PFSK-1 (cell line): ENCODE data around the gene VPS37C.

ENCODE experiments used
- FOXP2 ChIP-seq: optimal IDR thresholded peaks from 2 replicates; pipeline ENCODE3; 2011; ENCODE audit warnings: borderline replicate concordance, control low read depth, inconsistent platforms; ENCODE audit not compliant: insufficient read depth; ENCODE audit errors: extremely low read length, extremely low read depth
- POLR2AphosphoS5 ChIP-seq: IDR thresholded peaks from 2 replicates; pipeline ENCODE4 v1.6.1; 2012; ENCODE audit warnings: low read depth, mild to moderate bottlenecking, control low read depth, low read length, moderate library complexity

GRCh38 chr11:61083601-61084147 is 77.6 kb downstream of the VPS37C start:
- TF ChIP-seq POLR2AphosphoS5 (no peak), FOXP2 (no peak)
